Measurements from ENCODE around the gene IL6ST. TPM values are rescaled to one million over a fixed set of nuclear protein-coding genes. Genes with fewer than 3 reads are reported as not detected.

Gene IL6ST
- total and polyA plus RNA-seq, 10 of the 15 experiments (the other 5 are each of a cell fraction or from before 2014, with no cell fraction given) = 1.5 to 139 (median 13.0) TPM

DNA sequence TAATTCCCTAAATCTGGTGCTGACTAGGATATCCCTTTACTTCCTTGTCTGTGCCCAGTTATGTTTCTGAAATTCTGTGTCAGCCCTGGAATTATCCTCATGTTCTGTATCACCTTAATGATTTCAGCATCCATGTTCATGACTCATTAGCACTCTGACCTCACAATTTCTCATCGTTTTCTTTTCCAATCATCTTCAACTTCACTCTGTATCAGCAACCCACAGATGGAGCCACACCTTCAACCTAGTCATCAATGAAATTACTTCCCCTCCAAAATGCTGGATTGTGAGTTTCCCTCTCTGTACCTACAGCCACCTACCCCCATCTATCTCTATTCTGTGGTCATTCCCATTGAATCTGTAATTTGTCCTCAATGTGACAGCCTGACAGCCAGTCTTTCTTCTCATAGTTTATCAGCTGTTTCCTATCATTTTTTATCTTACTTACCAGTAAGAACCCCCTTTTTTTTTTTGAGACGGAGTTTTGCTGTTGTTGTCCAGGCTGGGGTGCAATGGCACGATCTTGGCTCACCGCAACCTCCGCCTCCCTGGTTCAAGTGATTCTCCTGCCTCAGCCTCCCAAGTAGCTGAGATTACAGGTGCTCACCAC is 3.1 kb upstream of the IL6ST start (continued):
- TF ChIP-seq, protein P1, sequence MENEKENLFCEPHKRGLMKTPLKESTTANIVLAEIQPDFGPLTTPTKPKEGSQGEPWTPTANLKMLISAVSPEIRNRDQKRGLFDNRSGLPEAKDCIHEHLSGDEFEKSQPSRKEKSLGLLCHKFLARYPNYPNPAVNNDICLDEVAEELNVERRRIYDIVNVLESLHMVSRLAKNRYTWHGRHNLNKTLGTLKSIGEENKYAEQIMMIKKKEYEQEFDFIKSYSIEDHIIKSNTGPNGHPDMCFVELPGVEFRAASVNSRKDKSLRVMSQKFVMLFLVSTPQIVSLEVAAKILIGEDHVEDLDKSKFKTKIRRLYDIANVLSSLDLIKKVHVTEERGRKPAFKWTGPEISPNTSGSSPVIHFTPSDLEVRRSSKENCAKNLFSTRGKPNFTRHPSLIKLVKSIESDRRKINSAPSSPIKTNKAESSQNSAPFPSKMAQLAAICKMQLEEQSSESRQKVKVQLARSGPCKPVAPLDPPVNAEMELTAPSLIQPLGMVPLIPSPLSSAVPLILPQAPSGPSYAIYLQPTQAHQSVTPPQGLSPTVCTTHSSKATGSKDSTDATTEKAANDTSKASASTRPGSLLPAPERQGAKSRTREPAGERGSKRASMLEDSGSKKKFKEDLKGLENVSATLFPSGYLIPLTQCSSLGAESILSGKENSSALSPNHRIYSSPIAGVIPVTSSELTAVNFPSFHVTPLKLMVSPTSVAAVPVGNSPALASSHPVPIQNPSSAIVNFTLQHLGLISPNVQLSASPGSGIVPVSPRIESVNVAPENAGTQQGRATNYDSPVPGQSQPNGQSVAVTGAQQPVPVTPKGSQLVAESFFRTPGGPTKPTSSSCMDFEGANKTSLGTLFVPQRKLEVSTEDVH (IDR thresholded peaks at IDR 0.05; ENCODE audit: low read depth, partially characterized antibody) = no peak

DNA sequence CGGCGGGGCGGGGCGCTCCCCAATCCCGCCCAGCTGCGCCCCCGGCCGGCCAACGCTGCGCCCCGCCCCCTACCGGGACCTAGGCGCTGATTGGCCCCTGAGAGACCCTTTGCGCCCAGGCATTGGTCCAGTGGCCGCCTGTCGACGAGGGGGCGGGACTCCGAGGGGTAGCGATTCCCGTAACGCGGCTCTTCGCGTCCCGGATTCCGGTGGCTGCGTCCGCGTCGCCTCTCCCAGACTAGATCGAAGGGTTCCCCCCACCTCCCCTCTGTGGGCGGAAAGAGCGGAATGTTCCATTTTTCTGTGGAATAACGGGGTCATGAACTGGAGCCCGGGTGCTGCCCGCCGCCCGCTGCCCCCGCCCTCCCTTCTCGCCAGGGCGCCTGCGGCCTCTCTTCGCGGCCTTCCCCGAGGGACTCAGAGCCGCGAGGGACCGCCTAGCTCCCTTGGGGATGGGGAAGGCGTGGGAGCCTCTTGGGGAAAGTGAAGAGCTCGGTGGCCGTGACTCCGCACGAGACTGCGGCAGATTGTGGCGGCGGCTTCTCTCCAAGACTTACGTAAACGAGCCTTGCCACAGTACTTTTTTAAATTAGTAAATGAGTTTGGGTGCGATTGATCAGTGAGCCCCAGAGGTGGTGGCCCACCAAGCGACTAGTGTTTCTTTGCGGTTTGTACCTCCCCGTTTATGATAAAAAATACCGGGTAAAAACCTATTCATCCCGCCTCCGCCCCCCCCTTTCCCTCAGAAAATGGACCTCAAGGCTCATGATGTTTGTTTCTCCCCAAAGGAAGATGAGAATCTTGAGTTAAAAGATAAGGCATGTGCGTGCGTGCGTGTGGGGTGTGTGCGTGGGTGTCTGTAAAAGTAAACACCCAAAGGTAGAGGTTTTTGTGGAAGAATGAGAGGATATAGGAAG is 493 bp upstream of the IL6ST start:
- BruUV-seq (replicated peaks) = TSS peak; percentile 80
- H2AFZ ChIP-seq (ENCODE audit: control insufficient read depth, low read depth, low read length) = peak overlapping the region; percentile 78
- CTCF ChIA-PET = interaction anchor here (0.8 to 3.8 kb wide), 9 partner anchors 17 to 205 kb away, joined by 3 to 12 read pairs (median 5); no protein-coding TSS in a partner anchor
- peak; percentile 97 for TF ChIP-seq TCF12 (IDR thresholded peaks at IDR 0.05; ENCODE audit: low read depth, low read length)
- peak; percentile 79 for TF ChIP-seq RUNX3 (IDR thresholded peaks at IDR 0.05; ENCODE audit: low read length)
- peak; percentile 48 for TF ChIP-seq CREB1 (IDR thresholded peaks at IDR 0.05; ENCODE audit: low read depth)
- TF ChIP-seq CREM (IDR thresholded peaks at IDR 0.05; ENCODE audit: low read depth) = peak; percentile 50; the same call in 1 of the 2 replicates
- peak; percentile 92 for TF ChIP-seq NR2F1 (conservative IDR thresholded peaks at IDR 0.05)
- TF ChIP-seq, protein P2, sequence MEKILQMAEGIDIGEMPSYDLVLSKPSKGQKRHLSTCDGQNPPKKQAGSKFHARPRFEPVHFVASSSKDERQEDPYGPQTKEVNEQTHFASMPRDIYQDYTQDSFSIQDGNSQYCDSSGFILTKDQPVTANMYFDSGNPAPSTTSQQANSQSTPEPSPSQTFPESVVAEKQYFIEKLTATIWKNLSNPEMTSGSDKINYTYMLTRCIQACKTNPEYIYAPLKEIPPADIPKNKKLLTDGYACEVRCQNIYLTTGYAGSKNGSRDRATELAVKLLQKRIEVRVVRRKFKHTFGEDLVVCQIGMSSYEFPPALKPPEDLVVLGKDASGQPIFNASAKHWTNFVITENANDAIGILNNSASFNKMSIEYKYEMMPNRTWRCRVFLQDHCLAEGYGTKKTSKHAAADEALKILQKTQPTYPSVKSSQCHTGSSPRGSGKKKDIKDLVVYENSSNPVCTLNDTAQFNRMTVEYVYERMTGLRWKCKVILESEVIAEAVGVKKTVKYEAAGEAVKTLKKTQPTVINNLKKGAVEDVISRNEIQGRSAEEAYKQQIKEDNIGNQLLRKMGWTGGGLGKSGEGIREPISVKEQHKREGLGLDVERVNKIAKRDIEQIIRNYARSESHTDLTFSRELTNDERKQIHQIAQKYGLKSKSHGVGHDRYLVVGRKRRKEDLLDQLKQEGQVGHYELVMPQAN (conservative IDR thresholded peaks at IDR 0.05) = 0 out of 2 replicates have a peak, but pooled peaks have one; percentile 6
- TF ChIP-seq, protein P3, sequence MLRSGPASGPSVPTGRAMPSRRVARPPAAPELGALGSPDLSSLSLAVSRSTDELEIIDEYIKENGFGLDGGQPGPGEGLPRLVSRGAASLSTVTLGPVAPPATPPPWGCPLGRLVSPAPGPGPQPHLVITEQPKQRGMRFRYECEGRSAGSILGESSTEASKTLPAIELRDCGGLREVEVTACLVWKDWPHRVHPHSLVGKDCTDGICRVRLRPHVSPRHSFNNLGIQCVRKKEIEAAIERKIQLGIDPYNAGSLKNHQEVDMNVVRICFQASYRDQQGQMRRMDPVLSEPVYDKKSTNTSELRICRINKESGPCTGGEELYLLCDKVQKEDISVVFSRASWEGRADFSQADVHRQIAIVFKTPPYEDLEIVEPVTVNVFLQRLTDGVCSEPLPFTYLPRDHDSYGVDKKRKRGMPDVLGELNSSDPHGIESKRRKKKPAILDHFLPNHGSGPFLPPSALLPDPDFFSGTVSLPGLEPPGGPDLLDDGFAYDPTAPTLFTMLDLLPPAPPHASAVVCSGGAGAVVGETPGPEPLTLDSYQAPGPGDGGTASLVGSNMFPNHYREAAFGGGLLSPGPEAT (IDR thresholded peaks at IDR 0.05; ENCODE audit: low read depth) = peak; percentile 91
- peak; percentile 94 for TF ChIP-seq BCL11A (IDR thresholded peaks at IDR 0.05; ENCODE audit: low read depth, low read length)
- TF ChIP-seq POLR2AphosphoS5 (IDR thresholded peaks at IDR 0.05; ENCODE audit: low read length) = peak; percentile 65
- TF ChIP-seq FOXM1 (IDR thresholded peaks at IDR 0.05; ENCODE audit: low read depth, low read length) = peak; percentile 64; the same call in 1 of the 2 replicates

More for the DNA sequence above, 493 bp upstream of the IL6ST start:
- Histone ChIP-seq H3K9ac (ENCODE audit: control insufficient read depth, insufficient read depth, low read length) (peak overlapping the region; percentile 72), H3K4me1 (ENCODE audit: control insufficient read depth, insufficient read depth, low read length) (no peaks in the 10 kb centered on the region; the same call in none of the 2 replicates), H3K9me3 (replicated peaks; ENCODE audit: control insufficient read depth, insufficient read depth, low read length) (no peaks in the 10 kb centered on the region), H3K27me3 (replicated peaks in 1 of 2; ENCODE audit: control insufficient read depth in 2 of 2, insufficient read depth in 2 of 2, low read length in 1 of 2) (no peaks in the 10 kb centered on the region), H3K4me3 (peak overlapping the region; percentile 93), H3K4me2 (ENCODE audit: control insufficient read depth, insufficient read depth) (peak overlapping the region; percentile 79), H3K27ac (ENCODE audit: control insufficient read depth, insufficient read depth) (peak overlapping the region; percentile 93), H4K20me1 (ENCODE audit: control insufficient read depth, insufficient read depth) (no peaks in the 10 kb centered on the region), H3K79me2 (ENCODE audit: control insufficient read depth, insufficient read depth, low read length) (peaks cover 48% of the 10 kb centered on the region), H3K36me3 (ENCODE audit: control insufficient read depth in 2 of 2, insufficient read depth in 2 of 2, low read length in 1 of 2) (no peaks in the 10 kb centered on the region)
- intact Hi-C loops (cut with micrococcal nuclease; ENCODE audit: unreplicated experiment) = loop anchor here (1.0 to 2.0 kb wide), 5 partner anchors 35 to 154 kb away; no protein-coding TSS in a partner anchor
- DNase-seq (ENCODE audit: low read depth, low spot score) = peak; percentile 78
- ChIA-PET POLR2A (interaction anchor here (0.7 to 3.5 kb wide), 14 partner anchors 10 to 161 kb away, joined by 3 to 26 read pairs (median 4); no protein-coding TSS in a partner anchor), SMC1A (ENCODE audit: uncharacterized antibody, unreplicated experiment) (interaction anchor here (0.6 to 7.6 kb wide), 14 partner anchors 10 to 206 kb away, joined by 3 to 89 read pairs (median 6); no protein-coding TSS in a partner anchor), RAD21 (ENCODE audit: unreplicated experiment) (interaction anchor here (0.9 to 11.5 kb wide), 20 partner anchors 11 to 274 kb away, joined by 3 to 77 read pairs (median 4); no protein-coding TSS in a partner anchor)
- peak; percentile 18 for FAIRE-seq
- WGBS (ENCODE audit: insufficient coverage, insufficient replicate concordance, low lambda C conversion rate, missing lambda C conversion rate) = 1% methylated on average over 61 of the region's 70 CpGs
- peak; percentile 91 for ATAC-seq
- in situ Hi-C loops (cut with MboI) = loop anchor here (5.0 to 10.0 kb wide), 3 partner anchors 62 to 1180 kb away; partner anchors contain the start of gene GPBP1
